H1 (cell line): ENCODE results near the gene PDE4C. TPM values are rescaled to one million over a fixed set of nuclear protein-coding genes. Genes with fewer than 3 reads are reported as not detected.
A peak's percentile ranks its signal among the peaks of the same experiment; 100 is the strongest.

ENCODE experiments used
- ATF2 ChIP-seq: IDR thresholded peaks from 2 replicates; pipeline ENCODE4 v1.6.1; 2012; ENCODE audit warnings: low read length, inconsistent platforms
- BRCA1 ChIP-seq: IDR thresholded peaks from 2 replicates; pipeline ENCODE4 v1.6.1; 2012; ENCODE audit warnings: low read depth, low read length, improper control_type of control experiment
- CREB1 ChIP-seq: IDR thresholded peaks from 2 replicates; pipeline ENCODE4 v1.6.1; 2012; ENCODE audit warnings: inconsistent platforms
- EP300 ChIP-seq, 2 experiments: IDR thresholded peaks; 1 replicate in 1 of 2; 2 replicates in 1 of 2; pipeline ENCODE4 v1.6.1; 2011 to 2012; ENCODE audit warnings: low read depth in 2 of 2, low read length in 2 of 2, mild to moderate bottlenecking in 2 of 2, borderline replicate concordance in 1 of 2, inconsistent platforms in 1 of 2, moderate library complexity in 1 of 2
- EZH2 ChIP-seq: fragments of 200-600 bp; sonication (generic); IDR thresholded peaks from 2 replicates; pipeline ENCODE4 v1.7.1; 2012; ENCODE audit warnings: low read depth, mild to moderate bottlenecking, moderate library complexity, low read length, inconsistent platforms; ENCODE audit not compliant: severe bottlenecking
- FOSL1 ChIP-seq: IDR thresholded peaks from 2 replicates; pipeline ENCODE4 v1.6.1; 2011; ENCODE audit warnings: mild to moderate bottlenecking, low read depth, low read length, moderate library complexity; ENCODE audit not compliant: insufficient read depth
- GABPA ChIP-seq: IDR thresholded peaks from 2 replicates; pipeline ENCODE4 v1.6.1; 2011; ENCODE audit warnings: mild to moderate bottlenecking, low read length, moderate library complexity, borderline replicate concordance; ENCODE audit not compliant: insufficient read depth
- GTF2F1 ChIP-seq: IDR thresholded peaks from 2 replicates; pipeline ENCODE4 v1.6.1; 2012; ENCODE audit warnings: low read depth, low read length, improper control_type of control experiment, borderline replicate concordance
- PHF8 ChIP-seq: fragments of 200-600 bp; sonication (generic); conservative IDR thresholded peaks from 2 replicates; pipeline ENCODE4 v1.7.1; 2012; ENCODE audit warnings: low read depth, mild to moderate bottlenecking, inconsistent platforms, low read length, moderate library complexity
- POLR2AphosphoS5 ChIP-seq: IDR thresholded peaks from 2 replicates; pipeline ENCODE4 v1.6.1; 2011; ENCODE audit warnings: low read depth, low read length
- POU5F1 ChIP-seq: IDR thresholded peaks from 2 replicates; pipeline ENCODE4 v1.6.1; 2011; ENCODE audit warnings: low read depth, mild to moderate bottlenecking, low read length, moderate library complexity
- RAD21 ChIP-seq, 2 experiments: IDR thresholded peaks in 1 of 2; conservative IDR thresholded peaks in 1 of 2; 2 replicates each; pipeline ENCODE4 v1.6.1; 2011; ENCODE audit warnings: low read depth in 2 of 2, low read length in 2 of 2, improper control_type of control experiment in 1 of 2, inconsistent platforms in 1 of 2, mild to moderate bottlenecking in 1 of 2, moderate library complexity in 1 of 2
- RBBP5 ChIP-seq: IDR thresholded peaks from 2 replicates; pipeline ENCODE4 v1.7.1; 2012; ENCODE audit warnings: low read depth, mild to moderate bottlenecking, inconsistent platforms, low read length, moderate library complexity, borderline replicate concordance
- RFX5 ChIP-seq: IDR thresholded peaks from 2 replicates; pipeline ENCODE4 v1.6.1; 2011; ENCODE audit warnings: low read depth, low read length, improper control_type of control experiment, borderline replicate concordance
- RXRA ChIP-seq: IDR thresholded peaks from 2 replicates; pipeline ENCODE4 v1.6.1; 2011; ENCODE audit warnings: low read depth, mild to moderate bottlenecking, low read length, moderate library complexity; ENCODE audit not compliant: insufficient read depth
- SAP30 ChIP-seq: fragments of 300-600 bp; sonication (generic); IDR thresholded peaks from 2 replicates; pipeline ENCODE4 v1.7.1; 2012; ENCODE audit warnings: low read length, moderate library complexity, mild to moderate bottlenecking, inconsistent platforms; ENCODE audit not compliant: insufficient read depth, insufficient replicate concordance
- SIN3A ChIP-seq, 2 experiments: IDR thresholded peaks in 1 of 2; conservative IDR thresholded peaks in 1 of 2; 2 replicates each; pipeline ENCODE4 v1.6.1; 2011 to 2012; ENCODE audit warnings: low read length in 2 of 2, improper control_type of control experiment in 1 of 2, low read depth in 1 of 2, mild to moderate bottlenecking in 1 of 2
- SIRT6 ChIP-seq: IDR thresholded peaks from one replicate; pipeline ENCODE4 v1.7.1; 2012; ENCODE audit warnings: low read length, inconsistent platforms
- SIX5 ChIP-seq: IDR thresholded peaks from 2 replicates; pipeline ENCODE4 v1.6.1; 2011; ENCODE audit warnings: mild to moderate bottlenecking, low read depth, low read length
- SP4 ChIP-seq: IDR thresholded peaks from 2 replicates; pipeline ENCODE4 v1.6.1; 2012; ENCODE audit warnings: low read length, inconsistent platforms
- TAF7 ChIP-seq: optimal IDR thresholded peaks from 2 replicates; pipeline ENCODE3; 2011; ENCODE audit warnings: low read depth, mild to moderate bottlenecking, inconsistent platforms, low read length, moderate library complexity, borderline replicate concordance
- YY1 ChIP-seq: IDR thresholded peaks from 2 replicates; pipeline ENCODE4 v1.6.1; 2011; ENCODE audit warnings: low read depth, mild to moderate bottlenecking, low read length
- ZNF274 ChIP-seq: IDR thresholded peaks from 2 replicates; pipeline ENCODE4 v1.7.0; 2012; ENCODE audit warnings: low read length, borderline replicate concordance; ENCODE audit errors: extremely low read depth
- polyA plus RNA-seq, 7 experiments: library from polyadenylated mRNA; depleted of rRNA in 3 of 7; stranded (reverse) in 5 of 7; unstranded in 2 of 7; fragments of >200 nt in 5 of 7; fragments of 200-250 nt in 2 of 7; gene quantifications; 1 replicate in 5 of 7; 2 replicates in 1 of 7; 4 replicates in 1 of 7; pipeline versions ENCODE4 v1.2.1 to v1.2.3, GENCODE V29; 2011 to 2013; ENCODE audit warnings: missing spikeins in 2 of 7, mixed read lengths in 2 of 7
- total RNA-seq: library from RNA; stranded (reverse); fragmentation: NEBNext Ultra II Directional; extraction: Animal tissue kit (Norgen Biotek cat#: 25700); gene quantifications from 2 replicates; pipeline ENCODE4 v1.2.1, GENCODE V29; 2021

The PDE4C gene
- total and polyA plus RNA-seq, 2 of the 8 experiments (the other 6 are each of a cell fraction or from before 2014, with no cell fraction given): 2.7 to 3.1 TPM

GRCh38 chr19:18202778-18203407 lies 23.3 kb downstream of the PDE4C start (continued):
- TF ChIP-seq SP4 (no peak), SAP30 (no peak), RAD21 (IDR thresholded peaks at IDR 0.05 in 1 of 2, conservative IDR thresholded peaks at IDR 0.05 in 1 of 2; ENCODE audit: low read depth in 2 of 2, low read length in 2 of 2) (peak; percentile 73 to 84), TAF7 (no peak), EP300 (IDR thresholded peaks at IDR 0.05; ENCODE audit: borderline replicate concordance in 1 of 2, low read depth in 2 of 2, low read length in 2 of 2) (no peak), ZNF274 (no peak), SIN3A (conservative IDR thresholded peaks at IDR 0.05 in 1 of 2, IDR thresholded peaks at IDR 0.05 in 1 of 2; ENCODE audit: low read depth in 1 of 2, low read length in 2 of 2) (no peak), CREB1 (no peak), ATF2 (no peak), SIX5 (no peak), FOSL1 (no peak), RBBP5 (no peak), RXRA (no peak), PHF8 (no peak), BRCA1 (no peak), GTF2F1 (no peak), RFX5 (no peak), POLR2AphosphoS5 (no peak), POU5F1 (no peak), GABPA (no peak), SIRT6 (no peak), EZH2 (no peak), YY1 (0 out of 2 replicates have a peak, but pooled peaks have one; percentile 32)
